Measurements from ENCODE around the gene RWDD4.

The RWDD4 gene

GRCh38 chr4:183599284-183599683 is 59.7 kb downstream of the RWDD4 start:
- no peak for TF ChIP-seq CTCF (IDR thresholded peaks at IDR 0.05)

GRCh38 chr4:183596067-183596757 is 62.8 kb downstream of the RWDD4 start:
- TF ChIP-seq CTCF (IDR thresholded peaks at IDR 0.05): no peak

GRCh38 chr4:183594823-183595222 is 64.2 kb downstream of the RWDD4 start:
- TF ChIP-seq CTCF (IDR thresholded peaks at IDR 0.05): no peak

GRCh38 chr4:183591301-183591700 is 67.7 kb downstream of the RWDD4 start:
- no peak for TF ChIP-seq CTCF (IDR thresholded peaks at IDR 0.05)
